ENCODE measurements around the gene ZBTB17.
A peak's percentile ranks its signal among the peaks of the same experiment; 100 is the strongest.

Gene ZBTB17

GRCh38 chr1:15944308-15945010 lies 31.4 kb downstream of the ZBTB17 start:
- TF ChIP-seq CTCF (IDR thresholded peaks at IDR 0.05) (no peak), ZFX (IDR thresholded peaks at IDR 0.05; ENCODE audit: borderline replicate concordance) (no peak)
- no peak overlapping the region for H3K27ac ChIP-seq

GRCh38 chr1:15943992-15944307 lies 32.0 kb downstream of the ZBTB17 start:
- H3K27ac ChIP-seq: no peak overlapping the region

GRCh38 chr1:15943328-15943991 lies 32.4 kb downstream of the ZBTB17 start:
- TF ChIP-seq ZFX (IDR thresholded peaks at IDR 0.05; ENCODE audit: borderline replicate concordance) (no peak), CTCF (IDR thresholded peaks at IDR 0.05) (no peak)
- H3K27ac ChIP-seq: no peak overlapping the region

More at GRCh38 chr1:15943992-15944307, 32.0 kb downstream of the ZBTB17 start:
- TF ChIP-seq ZFX (IDR thresholded peaks at IDR 0.05; ENCODE audit: borderline replicate concordance) (no peak), CTCF (IDR thresholded peaks at IDR 0.05) (no peak)

- TF ChIP-seq CTCF (IDR thresholded peaks at IDR 0.05): no peak
- no peak for TF ChIP-seq ZFX (IDR thresholded peaks at IDR 0.05; ENCODE audit: borderline replicate concordance)
- H3K27ac ChIP-seq: no peak overlapping the region
Observed at GRCh38 chr1:15942661-15943327, 33.1 kb downstream of the ZBTB17 start.

GRCh38 chr1:15941899-15942660 lies 33.8 kb downstream of the ZBTB17 start:
- H3K27ac ChIP-seq: peak overlapping the region; percentile 18; the same call in 1 of the 2 replicates
- TF ChIP-seq ZFX (IDR thresholded peaks at IDR 0.05; ENCODE audit: borderline replicate concordance) (no peak), CTCF (IDR thresholded peaks at IDR 0.05) (no peak)

GRCh38 chr1:15941044-15941840 lies 34.7 kb downstream of the ZBTB17 start:
- no peak for TF ChIP-seq CTCF (IDR thresholded peaks at IDR 0.05)
- TF ChIP-seq ZFX (IDR thresholded peaks at IDR 0.05; ENCODE audit: borderline replicate concordance): no peak
- peak overlapping the region; percentile 18; the same call in 1 of the 2 replicates for H3K27ac ChIP-seq
